Measurements from ENCODE around the gene VPS4A.

- no peak for TF ChIP-seq CTCF (IDR thresholded peaks at IDR 0.05)
- TF ChIP-seq EZH2 (IDR thresholded peaks at IDR 0.05): no peak
- TF ChIP-seq EZH2phosphoT487 (IDR thresholded peaks at IDR 0.05): no peak
These were observed 15.2 kb downstream of the VPS4A start for GRCh38 chr16:69326172-69326873.
